HEK293T (cell line): ENCODE results near the gene CNOT1.

ENCODE experiments used
- CTCF ChIA-PET: fragments of 350-600 bp; formaldehyde crosslinking; extraction: SDS; loops from one replicate; lab custom pipeline; 2021; ENCODE audit warnings: antibody characterized with exemption, inconsistent platforms; lab: Yijun Ruan, JAX
- POLR2A ChIA-PET: fragments of 350-600 bp; formaldehyde crosslinking; extraction: SDS; loops from one replicate; lab custom pipeline; 2020; ENCODE audit warnings: antibody characterized with exemption, inconsistent platforms; lab: Yijun Ruan, JAX
- DNase-seq: peaks from one replicate; pipeline ENCODE4 v3.0.0; 2012; ENCODE audit warnings: mixed read lengths; ENCODE audit errors: extremely low spot score
- ARNT ChIP-seq: fragments of 450-650 bp; IDR thresholded peaks from 2 replicates; pipeline ENCODE4 v1.6.1; 2017; ENCODE audit warnings: mild to moderate bottlenecking
- BHLHE40 ChIP-seq: fragments of 450-650 bp; IDR thresholded peaks from 2 replicates; pipeline ENCODE4 v1.6.1; 2016; ENCODE audit warnings: mild to moderate bottlenecking, moderate library complexity, borderline replicate concordance
- CTBP1 ChIP-seq: fragments of 450-650 bp; IDR thresholded peaks from 2 replicates; pipeline ENCODE4 v1.6.1; 2016; ENCODE audit warnings: borderline replicate concordance
- ELF4 ChIP-seq: fragments of 450-650 bp; IDR thresholded peaks from 2 replicates; pipeline ENCODE4 v1.6.1; 2017; ENCODE audit warnings: antibody characterized with exemption
- FOXA1 ChIP-seq: fragments of 450-650 bp; IDR thresholded peaks from 2 replicates; pipeline ENCODE4 v1.6.1; 2016; ENCODE audit warnings: mild to moderate bottlenecking
- FOXK2 ChIP-seq: fragments of 450-650 bp; IDR thresholded peaks from 2 replicates; pipeline ENCODE4 v1.6.1; 2016; ENCODE audit warnings: mild to moderate bottlenecking
- FOXM1 ChIP-seq: fragments of 450-650 bp; IDR thresholded peaks from 2 replicates; pipeline ENCODE4 v1.6.1; 2017; ENCODE audit warnings: mild to moderate bottlenecking, borderline replicate concordance
- HDGF ChIP-seq: fragments of 450-650 bp; IDR thresholded peaks from 2 replicates; pipeline ENCODE4 v1.6.1; 2017; ENCODE audit warnings: antibody characterized with exemption, borderline replicate concordance
- L3MBTL2 ChIP-seq: fragments of 450-650 bp; conservative IDR thresholded peaks from 2 replicates; pipeline ENCODE4 v1.6.1; 2016; ENCODE audit warnings: mild to moderate bottlenecking
- LEF1 ChIP-seq: fragments of 450-650 bp; IDR thresholded peaks from 2 replicates; pipeline ENCODE4 v1.6.1; 2017; ENCODE audit warnings: mild to moderate bottlenecking, borderline replicate concordance
- NFRKB ChIP-seq: fragments of 450-650 bp; IDR thresholded peaks from 2 replicates; pipeline ENCODE4 v1.6.1; 2016; ENCODE audit warnings: mild to moderate bottlenecking, moderate library complexity
- SP1 ChIP-seq: fragments of 450-650 bp; IDR thresholded peaks from 2 replicates; pipeline ENCODE4 v1.6.1; 2017
- SUZ12 ChIP-seq: fragments of 450-650 bp; IDR thresholded peaks from 2 replicates; pipeline ENCODE4 v1.6.1; 2016; ENCODE audit warnings: mild to moderate bottlenecking
- TARDBP ChIP-seq: fragments of 450-650 bp; IDR thresholded peaks from 2 replicates; pipeline ENCODE4 v1.6.1; 2016
- ZNF384 ChIP-seq: fragments of 450-650 bp; IDR thresholded peaks from 2 replicates; pipeline ENCODE4 v1.6.1; 2016
- TF ChIP-seq, protein P1 (sequence below): fragments of 450-650 bp; IDR thresholded peaks from 2 replicates; pipeline ENCODE4 v1.6.1; 2016

The CNOT1 gene

DNA sequence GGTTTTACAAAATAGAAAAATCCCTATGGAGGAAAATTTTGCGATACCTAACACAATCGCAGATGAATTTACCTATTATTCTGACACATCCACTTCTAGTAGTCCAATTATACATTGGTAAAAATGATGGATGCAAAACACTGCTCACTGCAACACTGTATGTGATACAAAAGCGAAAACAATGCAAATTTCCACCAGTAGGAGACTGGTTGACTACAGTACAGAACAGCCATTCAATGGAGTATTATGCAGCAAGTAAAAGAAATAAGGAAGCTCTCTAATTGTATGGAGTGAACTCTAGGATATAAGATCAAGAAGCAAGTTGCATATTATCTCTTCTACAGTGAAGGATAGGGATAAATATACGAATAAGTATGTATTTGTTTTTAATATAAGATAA, 65.9 kb downstream of the CNOT1 start:
- TF ChIP-seq SUZ12 (no peak), TARDBP (no peak), LEF1 (no peak), HDGF (no peak), FOXA1 (no peak), BHLHE40 (no peak), FOXK2 (no peak), CTBP1 (no peak), ZNF384 (no peak), L3MBTL2 (no peak), NFRKB (no peak), FOXM1 (no peak), ELF4 (no peak)
- TF ChIP-seq, protein P1, sequence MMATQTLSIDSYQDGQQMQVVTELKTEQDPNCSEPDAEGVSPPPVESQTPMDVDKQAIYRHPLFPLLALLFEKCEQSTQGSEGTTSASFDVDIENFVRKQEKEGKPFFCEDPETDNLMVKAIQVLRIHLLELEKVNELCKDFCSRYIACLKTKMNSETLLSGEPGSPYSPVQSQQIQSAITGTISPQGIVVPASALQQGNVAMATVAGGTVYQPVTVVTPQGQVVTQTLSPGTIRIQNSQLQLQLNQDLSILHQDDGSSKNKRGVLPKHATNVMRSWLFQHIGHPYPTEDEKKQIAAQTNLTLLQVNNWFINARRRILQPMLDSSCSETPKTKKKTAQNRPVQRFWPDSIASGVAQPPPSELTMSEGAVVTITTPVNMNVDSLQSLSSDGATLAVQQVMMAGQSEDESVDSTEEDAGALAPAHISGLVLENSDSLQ: no peak
- ChIA-PET POLR2A (no interaction called here), CTCF (no interaction called here)
- no peak for DNase-seq

DNA sequence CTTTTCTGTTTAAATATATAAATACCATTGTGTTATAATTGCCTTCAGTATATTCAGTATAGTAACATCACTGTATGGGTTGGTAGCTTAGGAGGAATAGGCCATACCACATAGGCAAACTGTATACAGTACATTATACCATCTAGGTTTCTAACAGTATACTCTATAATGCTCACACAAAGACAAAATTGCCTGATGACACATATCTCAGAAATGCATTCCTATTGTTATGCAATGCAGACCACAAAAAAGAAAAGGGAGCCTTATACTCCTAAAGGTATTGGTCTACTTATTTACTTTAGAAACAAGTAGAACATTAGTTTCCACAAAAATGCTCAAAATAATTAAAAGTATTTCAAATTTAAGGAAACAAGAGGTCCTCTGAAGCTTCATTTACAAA, 66.4 kb downstream of the CNOT1 start:
- no peak for DNase-seq
- ChIA-PET CTCF (no interaction called here), POLR2A (no interaction called here)
- TF ChIP-seq SUZ12 (no peak), ELF4 (no peak), BHLHE40 (no peak)

DNA sequence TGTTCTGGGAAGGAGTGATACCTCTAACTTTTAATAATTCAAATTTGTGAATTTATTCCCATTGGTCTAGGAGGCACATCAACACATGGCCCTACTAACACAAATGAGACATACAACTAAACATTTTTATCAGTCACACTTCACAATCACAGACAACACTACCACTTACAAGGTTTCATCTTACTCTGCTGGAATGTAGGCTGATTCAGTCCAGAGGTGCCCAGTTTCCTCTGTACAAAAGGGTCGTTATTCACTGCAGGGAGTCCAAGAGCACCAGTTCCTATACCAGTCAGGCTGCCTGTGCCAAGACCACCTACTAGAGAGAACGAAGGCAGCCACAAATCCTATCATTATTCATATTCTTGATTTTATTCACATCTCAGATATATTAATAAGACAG, 72.9 kb downstream of the CNOT1 start:
- TF ChIP-seq, protein P1: no peak
- TF ChIP-seq LEF1 (no peak), NFRKB (no peak), BHLHE40 (no peak), CTBP1 (no peak), SUZ12 (no peak), TARDBP (no peak), SP1 (no peak), ZNF384 (no peak), FOXA1 (no peak), FOXK2 (no peak), ARNT (no peak)
- POLR2A ChIA-PET: no interaction called here
- CTCF ChIA-PET: no interaction called here
- no peak for DNase-seq

DNA sequence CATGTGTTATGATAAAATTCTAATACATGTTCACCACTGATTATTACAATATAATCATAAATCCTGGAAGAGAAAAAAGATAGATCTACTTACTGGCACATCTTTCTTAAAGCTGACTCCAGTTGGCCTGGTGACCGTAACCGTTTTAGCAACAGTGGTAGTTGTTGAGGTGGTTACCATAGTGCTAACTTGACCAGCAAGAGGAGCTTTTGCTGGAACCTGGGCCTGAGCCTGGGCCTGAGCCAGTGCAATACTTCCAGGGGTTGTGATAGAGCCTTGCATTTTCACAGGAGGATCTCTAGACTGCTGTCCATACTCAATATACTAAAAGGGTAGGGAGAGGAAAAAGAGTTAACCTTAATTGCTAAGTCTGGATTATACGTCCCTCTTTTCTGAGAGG, 78.1 kb downstream of the CNOT1 start:
- POLR2A ChIA-PET: no interaction called here
- DNase-seq: no peak
- TF ChIP-seq, protein P1: no peak
- TF ChIP-seq ELF4: no peak
- TF ChIP-seq FOXA1: no peak
- TF ChIP-seq TARDBP: no peak
- TF ChIP-seq L3MBTL2: no peak
- no peak for TF ChIP-seq CTBP1
- TF ChIP-seq BHLHE40: no peak
- no peak for TF ChIP-seq FOXK2
- no peak for TF ChIP-seq LEF1
- no peak for TF ChIP-seq ARNT
- TF ChIP-seq ZNF384: no peak
- TF ChIP-seq SP1: no peak
- TF ChIP-seq SUZ12: no peak
- no peak for TF ChIP-seq FOXM1
- no peak for TF ChIP-seq HDGF
- TF ChIP-seq NFRKB: no peak
- CTCF ChIA-PET: interaction anchor here (0.5 kb wide), 1 partner anchor 53 kb away, joined by 3 read pairs; no protein-coding TSS in a partner anchor

DNA sequence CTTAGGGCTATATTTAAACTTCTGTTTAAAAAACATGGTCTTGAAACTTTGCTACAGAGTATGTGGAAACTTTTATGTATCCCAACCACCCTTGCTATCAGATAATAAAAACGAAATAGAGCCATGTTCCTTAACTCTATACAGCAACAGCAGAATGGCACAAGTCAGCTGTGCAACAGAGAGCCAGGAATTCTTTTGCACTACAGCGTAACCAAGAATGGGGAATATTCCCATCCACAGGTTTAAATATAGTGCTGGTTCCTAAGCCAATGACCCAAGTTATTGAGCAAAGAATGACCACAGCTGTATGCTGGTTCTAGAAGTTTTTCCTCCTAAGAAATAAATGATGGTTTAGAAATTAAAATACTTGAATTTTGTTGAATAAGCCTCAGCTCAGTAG, 81.2 kb downstream of the CNOT1 start:
- DNase-seq: no peak
- ChIA-PET CTCF (no interaction called here), POLR2A (no interaction called here)
- TF ChIP-seq ARNT (no peak), FOXK2 (no peak), BHLHE40 (no peak), FOXM1 (no peak), TARDBP (no peak), HDGF (no peak), SP1 (no peak)

DNA sequence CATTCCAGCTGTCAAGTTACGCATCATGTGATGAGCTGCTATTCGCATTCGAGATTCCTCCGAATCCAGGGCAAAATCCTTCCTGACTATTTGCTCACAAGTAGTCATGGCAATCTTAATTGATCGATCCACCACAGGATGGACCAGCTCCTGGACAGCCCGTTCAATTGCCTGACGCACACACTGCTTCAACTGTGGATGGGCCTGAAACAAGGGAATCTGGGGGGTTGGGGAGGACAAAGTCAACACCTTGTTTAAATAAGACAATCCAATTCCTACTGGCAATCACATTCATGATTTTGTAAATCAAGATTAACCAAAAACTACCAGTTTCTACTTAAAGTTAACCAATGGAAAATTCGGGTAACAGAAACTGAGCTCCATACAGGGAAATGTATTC, 85.9 kb downstream of the CNOT1 start:
- no peak for DNase-seq
- ChIA-PET POLR2A (no interaction called here), CTCF (no interaction called here)
- TF ChIP-seq HDGF: no peak
- TF ChIP-seq SUZ12: no peak
- TF ChIP-seq ZNF384: no peak
- no peak for TF ChIP-seq NFRKB
- TF ChIP-seq FOXK2: no peak
- no peak for TF ChIP-seq FOXM1
- no peak for TF ChIP-seq ARNT
- no peak for TF ChIP-seq L3MBTL2

DNA sequence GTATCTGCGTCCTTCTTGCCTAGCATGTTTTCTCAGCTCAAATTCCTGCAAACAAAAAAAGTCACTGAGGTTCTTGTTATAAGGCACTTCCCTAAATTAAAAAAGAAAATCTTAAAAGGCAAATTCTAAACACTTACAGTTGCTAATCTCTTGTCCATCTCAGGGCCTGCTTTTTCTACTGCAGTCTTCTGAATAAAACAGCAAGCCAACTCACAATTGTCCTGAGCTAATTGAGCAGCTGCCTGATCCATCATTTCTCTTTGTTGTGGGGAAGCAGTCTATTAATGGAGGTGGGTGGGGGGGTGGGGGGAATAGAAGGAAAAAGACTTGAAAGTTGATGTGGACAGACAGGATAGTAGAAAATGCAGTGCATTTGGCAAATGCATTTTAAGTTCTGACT, 87.3 kb downstream of the CNOT1 start:
- DNase-seq: no peak
- TF ChIP-seq FOXK2: no peak
- TF ChIP-seq, protein P1: no peak
- no peak for TF ChIP-seq FOXA1
- no peak for TF ChIP-seq NFRKB
- TF ChIP-seq FOXM1: no peak
- no peak for TF ChIP-seq TARDBP
- TF ChIP-seq SP1: no peak
- no peak for TF ChIP-seq BHLHE40
- no peak for TF ChIP-seq HDGF
- no peak for TF ChIP-seq L3MBTL2
- TF ChIP-seq ARNT: no peak
- no peak for TF ChIP-seq CTBP1
- no peak for TF ChIP-seq LEF1
- CTCF ChIA-PET: no interaction called here
- POLR2A ChIA-PET: no interaction called here
